ENCODE results near the gene ANKRD17. TPM values are rescaled to one million over a fixed set of nuclear protein-coding genes. Genes with fewer than 3 reads are reported as not detected.

Gene ANKRD17
- total RNA-seq, 1 experiment from 2014 or later: 65.7 TPM

- TF ChIP-seq CTCF (IDR thresholded peaks at IDR 0.05; ENCODE audit: unreplicated experiment): no peak
- H3K36me3 Mint-ChIP-seq (ENCODE audit: insufficient read depth, unreplicated experiment): peaks cover 86% of the 10 kb centered on the region
Observed at GRCh38 chr4:73092868-73093267, 165.7 kb downstream of the ANKRD17 start.

GRCh38 chr4:73090738-73091137 is 167.9 kb downstream of the ANKRD17 start:
- ChIA-PET POLR2A (interaction anchor here (1.2 to 2.2 kb wide), 2 partner anchors 11 to 21 kb away, joined by 3 to 9 read pairs; no protein-coding TSS in a partner anchor), CTCF (interaction anchor here (0.6 to 1.9 kb wide), 3 partner anchors 28 to 193 kb away, joined by 3 to 5 read pairs (median 3); no protein-coding TSS in a partner anchor)
- Mint-ChIP-seq H3K27me3 (ENCODE audit: insufficient read depth, unreplicated experiment) (no peaks in the 10 kb centered on the region), H3K4me3 (ENCODE audit: unreplicated experiment) (no peak overlapping the region), H3K36me3 (ENCODE audit: insufficient read depth, unreplicated experiment) (peaks cover 81% of the 10 kb centered on the region), H3K9me3 (ENCODE audit: unreplicated experiment) (no peaks in the 10 kb centered on the region), H3K4me1 (ENCODE audit: insufficient read depth, unreplicated experiment) (no peaks in the 10 kb centered on the region), H3K27ac (ENCODE audit: low read depth, unreplicated experiment) (no peak overlapping the region)
- no peak for DNase-seq (ENCODE audit: unreplicated experiment)
- no TSS peak for BruUV-seq (replicated peaks)
- no peak for TF ChIP-seq CTCF (IDR thresholded peaks at IDR 0.05; ENCODE audit: unreplicated experiment)
- intact Hi-C loops (cut with micrococcal nuclease): no loop called here

More at GRCh38 chr4:73092868-73093267, 165.7 kb downstream of the ANKRD17 start:
- ChIA-PET POLR2A (no interaction called here), CTCF (interaction anchor here (0.7 kb wide), 1 partner anchor 12 kb away, joined by 4 read pairs; no protein-coding TSS in a partner anchor)
- H3K4me1 Mint-ChIP-seq (ENCODE audit: insufficient read depth, unreplicated experiment): no peaks in the 10 kb centered on the region
- no peaks in the 10 kb centered on the region for H3K9me3 Mint-ChIP-seq (ENCODE audit: unreplicated experiment)
- H3K27me3 Mint-ChIP-seq (ENCODE audit: insufficient read depth, unreplicated experiment): no peaks in the 10 kb centered on the region
- H3K27ac Mint-ChIP-seq (ENCODE audit: low read depth, unreplicated experiment): no peak overlapping the region
- DNase-seq (ENCODE audit: unreplicated experiment): no peak
- no TSS peak for BruUV-seq (replicated peaks)
- H3K4me3 Mint-ChIP-seq (ENCODE audit: unreplicated experiment): no peak overlapping the region
- intact Hi-C loops (cut with micrococcal nuclease): no loop called here

GRCh38 chr4:73087871-73088270 is 170.7 kb downstream of the ANKRD17 start:
- no peak overlapping the region for H3K4me3 Mint-ChIP-seq (ENCODE audit: unreplicated experiment)
- H3K4me1 Mint-ChIP-seq (ENCODE audit: insufficient read depth, unreplicated experiment): no peaks in the 10 kb centered on the region
- peaks cover 81% of the 10 kb centered on the region for H3K36me3 Mint-ChIP-seq (ENCODE audit: insufficient read depth, unreplicated experiment)
- intact Hi-C loops (cut with micrococcal nuclease): no loop called here
- no peak for TF ChIP-seq CTCF (IDR thresholded peaks at IDR 0.05; ENCODE audit: unreplicated experiment)
- BruUV-seq (replicated peaks): no TSS peak
- POLR2A ChIA-PET: no interaction called here
- H3K9me3 Mint-ChIP-seq (ENCODE audit: unreplicated experiment): no peaks in the 10 kb centered on the region
- H3K27ac Mint-ChIP-seq (ENCODE audit: low read depth, unreplicated experiment): no peak overlapping the region
- DNase-seq (ENCODE audit: unreplicated experiment): no peak
- no peaks in the 10 kb centered on the region for H3K27me3 Mint-ChIP-seq (ENCODE audit: insufficient read depth, unreplicated experiment)
- CTCF ChIA-PET: interaction anchor here (0.7 kb wide), 1 partner anchor 127 kb away, joined by 4 read pairs; no protein-coding TSS in a partner anchor

- Mint-ChIP-seq H3K4me3 (ENCODE audit: unreplicated experiment) (no peak overlapping the region), H3K27ac (ENCODE audit: low read depth, unreplicated experiment) (no peak overlapping the region), H3K27me3 (ENCODE audit: insufficient read depth, unreplicated experiment) (no peaks in the 10 kb centered on the region), H3K36me3 (ENCODE audit: insufficient read depth, unreplicated experiment) (peaks cover 75% of the 10 kb centered on the region), H3K4me1 (ENCODE audit: insufficient read depth, unreplicated experiment) (peaks cover 1% of the 10 kb centered on the region), H3K9me3 (ENCODE audit: unreplicated experiment) (no peaks in the 10 kb centered on the region)
- ChIA-PET CTCF (interaction anchor here (0.6 to 1.4 kb wide), 2 partner anchors 171 to 1397 kb away, joined by 3 to 4 read pairs; no protein-coding TSS in a partner anchor), POLR2A (interaction anchor here (0.5 to 1.1 kb wide), 2 partner anchors 14 to 22 kb away, joined by 3 to 4 read pairs; no protein-coding TSS in a partner anchor)
- no peak for TF ChIP-seq CTCF (IDR thresholded peaks at IDR 0.05; ENCODE audit: unreplicated experiment)
- intact Hi-C loops (cut with micrococcal nuclease): no loop called here
- no TSS peak for BruUV-seq (replicated peaks)
- no peak for DNase-seq (ENCODE audit: unreplicated experiment)
Observed at GRCh38 chr4:73086095-73086868, 172.3 kb downstream of the ANKRD17 start.
